KMS-11 (cell line): Measurements from ENCODE around the gene STMP1.
"Not testable (repeated sequence)": the region's sequence is repeated elsewhere in the genome, so short reads cannot be mapped to it uniquely, and the experiment has no call there.

Experiments used
- H2AFZ ChIP-seq: fragments of 200-600 bp; sonication (generic); 2 replicates; pipeline ENCODE4 v1.6.1; 2016; ENCODE audit warnings: antibody characterized with exemption, mixed run types, low read depth
- H3K27ac ChIP-seq: fragments of 200-600 bp; sonication (generic); 2 replicates; pipeline ENCODE4 v1.6.1; 2016; ENCODE audit warnings: mild to moderate bottlenecking, mixed run types
- H3K27me3 ChIP-seq: fragments of 200-600 bp; sonication (generic); 2 replicates; pipeline ENCODE4 v1.6.1; 2017; ENCODE audit warnings: mild to moderate bottlenecking, low read depth, mixed run types, moderate library complexity; ENCODE audit not compliant: insufficient read depth
- H3K36me3 ChIP-seq: fragments of 200-600 bp; sonication (generic); 2 replicates; pipeline ENCODE4 v1.6.1; 2017; ENCODE audit warnings: mild to moderate bottlenecking, mixed run types; ENCODE audit not compliant: insufficient read depth
- H3K4me1 ChIP-seq: fragments of 200-600 bp; sonication (generic); 2 replicates; pipeline ENCODE4 v1.6.1; 2016; ENCODE audit warnings: mild to moderate bottlenecking, low read depth, mixed run types; ENCODE audit not compliant: poor library complexity, severe bottlenecking
- H3K4me2 ChIP-seq: fragments of 200-600 bp; sonication (generic); 2 replicates; pipeline ENCODE4 v1.7.0; 2016; ENCODE audit warnings: mild to moderate bottlenecking, mixed run types
- H3K4me3 ChIP-seq: fragments of 200-600 bp; sonication (generic); IDR thresholded peaks from 2 replicates; pipeline ENCODE4 v1.6.1; 2017; ENCODE audit warnings: low read depth, low read length, mixed read lengths; ENCODE audit not compliant: insufficient read depth
- H3K79me2 ChIP-seq: fragments of 200-600 bp; sonication (generic); 2 replicates; pipeline ENCODE4 v1.6.1; 2016; ENCODE audit warnings: low read depth, mixed run types; ENCODE audit not compliant: insufficient read depth
- H3K9ac ChIP-seq: fragments of 200-600 bp; sonication (generic); 2 replicates; pipeline ENCODE4 v1.6.1; 2016; ENCODE audit warnings: mild to moderate bottlenecking, mixed run types
- H4K20me1 ChIP-seq: fragments of 200-600 bp; sonication (generic); 2 replicates; pipeline ENCODE4 v1.6.1; 2016; ENCODE audit warnings: mild to moderate bottlenecking, mixed run types; ENCODE audit not compliant: insufficient read depth
- CTCF ChIP-seq: fragments of 200-600 bp; sonication (generic); conservative IDR thresholded peaks from 2 replicates; pipeline ENCODE4 v1.6.1; 2017; ENCODE audit warnings: low read depth, mild to moderate bottlenecking, antibody characterized with exemption, low read length, moderate library complexity, mixed read lengths

The STMP1 gene

GRCh38 chr7:135620447-135620846 is 41.9 kb upstream of the STMP1 start:
- Histone ChIP-seq H3K27me3 (no peaks in the 10 kb centered on the region), H3K36me3 (peaks cover 31% of the 10 kb centered on the region), H3K27ac (no peak overlapping the region), H2AFZ (no peak overlapping the region), H3K4me3 (no peak overlapping the region), H3K4me2 (no peak overlapping the region), H3K9ac (no peak overlapping the region), H4K20me1 (no peaks in the 10 kb centered on the region), H3K79me2 (no peaks in the 10 kb centered on the region), H3K4me1 (no peaks in the 10 kb centered on the region)
- TF ChIP-seq CTCF: no peak

GRCh38 chr7:135620980-135621850 is 41.1 kb upstream of the STMP1 start:
- H2AFZ ChIP-seq: no peak overlapping the region
- no peak overlapping the region for H3K9ac ChIP-seq
- no peaks in the 10 kb centered on the region for H4K20me1 ChIP-seq
- no peaks in the 10 kb centered on the region for H3K27me3 ChIP-seq
- peaks cover 6% of the 10 kb centered on the region for H3K4me1 ChIP-seq
- no peak overlapping the region for H3K4me3 ChIP-seq
- peak; percentile 98 for TF ChIP-seq CTCF
- H3K36me3 ChIP-seq: peaks cover 29% of the 10 kb centered on the region
- no peaks in the 10 kb centered on the region for H3K79me2 ChIP-seq
- no peak overlapping the region for H3K27ac ChIP-seq
- no peak overlapping the region for H3K4me2 ChIP-seq

- Histone ChIP-seq H3K4me3 (no peak overlapping the region), H3K4me1 (no peaks in the 10 kb centered on the region), H2AFZ (no peak overlapping the region), H3K36me3 (peaks cover 9% of the 10 kb centered on the region), H4K20me1 (no peaks in the 10 kb centered on the region), H3K27me3 (no peaks in the 10 kb centered on the region), H3K27ac (no peak overlapping the region), H3K4me2 (no peak overlapping the region), H3K79me2 (no peaks in the 10 kb centered on the region), H3K9ac (no peak overlapping the region)
- no peak for TF ChIP-seq CTCF
Observed at GRCh38 chr7:135634191-135634878, 28.0 kb upstream of the STMP1 start.

GRCh38 chr7:135639690-135640089 is 22.6 kb upstream of the STMP1 start:
- not testable (repeated sequence) for H3K36me3 ChIP-seq, H3K4me3 ChIP-seq, H3K27ac ChIP-seq, H3K4me1 ChIP-seq, H3K4me2 ChIP-seq, H3K27me3 ChIP-seq, H3K9ac ChIP-seq, H4K20me1 ChIP-seq, H3K79me2 ChIP-seq, H2AFZ ChIP-seq

GRCh38 chr7:135644154-135644553 is 18.2 kb upstream of the STMP1 start:
- Histone ChIP-seq H3K27ac (no peak overlapping the region), H3K27me3 (no peaks in the 10 kb centered on the region), H2AFZ (no peak overlapping the region), H3K4me2 (no peak overlapping the region), H3K9ac (no peak overlapping the region), H3K79me2 (no peaks in the 10 kb centered on the region), H4K20me1 (no peaks in the 10 kb centered on the region), H3K4me3 (no peak overlapping the region), H3K36me3 (peaks cover 5% of the 10 kb centered on the region; the same call in 1 of the 2 replicates), H3K4me1 (no peaks in the 10 kb centered on the region)
- TF ChIP-seq CTCF: no peak; the same call in 1 of the 2 replicates
